HL-60/S4 treated with retinoic acid at 250 ng/mL for 4 days and 3 days (cell line): ENCODE data around the gene CCDC137.
"Not testable (repeated sequence)": the region's sequence is repeated elsewhere in the genome, so short reads cannot be mapped to it uniquely, and the experiment has no call there.

Experiments used
- in situ Hi-C: fragments of 300-500 bp; cut with MboI; formaldehyde crosslinking; loops from 2 replicates; pipeline ENCODE4 v1.7.0; 2022; ENCODE audit warnings: low sequenced_read_pairs

Gene CCDC137

GRCh38 chr17:81666342-81667191 lies at the start of gene CCDC137, which contains the start of gene OXLD1:
CCDC137 (plus strand) TSS chr17:81666737; CDS start chr17:81666767, 30 bp downstream.
OXLD1 (minus strand) TSS chr17:81666605; CDS start chr17:81666577, 28 bp downstream.
- in situ Hi-C loops, result no loop called here

- in situ Hi-C loops, result no loop called here
Observed at GRCh38 chr17:81616877-81617276, 49.7 kb upstream of the CCDC137 start.

GRCh38 chr17:81618307-81618706 lies 48.2 kb upstream of the CCDC137 start:
- in situ Hi-C loops, result not testable (repeated sequence)

- in situ Hi-C loops, result no loop called here
Observed at GRCh38 chr17:81621494-81622130, 44.9 kb upstream of the CCDC137 start.

- in situ Hi-C loops, result no loop called here
Observed at GRCh38 chr17:81630274-81630673, 36.3 kb upstream of the CCDC137 start.

GRCh38 chr17:81631482-81631881 lies 35.1 kb upstream of the CCDC137 start:
- in situ Hi-C loops, result no loop called here

- in situ Hi-C loops, result no loop called here
Observed at GRCh38 chr17:81635431-81635830, 31.1 kb upstream of the CCDC137 start.

GRCh38 chr17:81635973-81636504 lies 30.5 kb upstream of the CCDC137 start:
- in situ Hi-C loops, result no loop called here

GRCh38 chr17:81636505-81637288 lies 29.8 kb upstream of the CCDC137 start, which contains the start of the genes NPLOC4 and TSPAN10:
NPLOC4 (minus strand) TSS chr17:81637112; CDS start chr17:81636930, 182 bp downstream.
TSPAN10 (plus strand) TSS chr17:81637196; CDS start chr17:81642413, 5,217 bp downstream.
- in situ Hi-C loops, result no loop called here

GRCh38 chr17:81638683-81639082 lies 27.9 kb upstream of the CCDC137 start:
- in situ Hi-C loops, result no loop called here

GRCh38 chr17:81640011-81640410 lies 26.5 kb upstream of the CCDC137 start:
- in situ Hi-C loops, result no loop called here

- in situ Hi-C loops, result no loop called here
Observed at GRCh38 chr17:81641825-81642489, 24.6 kb upstream of the CCDC137 start.

- in situ Hi-C loops, result no loop called here
Observed at GRCh38 chr17:81644496-81644895, 22.0 kb upstream of the CCDC137 start.

GRCh38 chr17:81644976-81645952 lies 21.3 kb upstream of the CCDC137 start:
- in situ Hi-C loops, result no loop called here

- in situ Hi-C loops, result no loop called here
Observed at GRCh38 chr17:81646869-81647600, 19.5 kb upstream of the CCDC137 start.

GRCh38 chr17:81647640-81648012 lies 18.9 kb upstream of the CCDC137 start:
- in situ Hi-C loops, result no loop called here

GRCh38 chr17:81648013-81648706 lies 18.4 kb upstream of the CCDC137 start:
- in situ Hi-C loops, result no loop called here

GRCh38 chr17:81648707-81649085 lies 17.8 kb upstream of the CCDC137 start:
- in situ Hi-C loops, result no loop called here
